HUES48 (cell line): ENCODE data around the gene SMG1.
"Not testable (repeated sequence)": the region's sequence is repeated elsewhere in the genome, so short reads cannot be mapped to it uniquely, and the experiment has no call there.

ENCODE experiments used
- H3K27ac ChIP-seq: one replicate; pipeline ENCODE4 v1.7.0; 2013; ENCODE audit warnings: low read depth, low read length, inconsistent platforms
- H3K27me3 ChIP-seq: 2 replicates; pipeline ENCODE4 v1.6.1; 2013; ENCODE audit warnings: mild to moderate bottlenecking, low read length; ENCODE audit not compliant: control insufficient read depth, insufficient read depth
- H3K36me3 ChIP-seq: 2 replicates; pipeline ENCODE4 v1.6.1; 2013; ENCODE audit warnings: low read length; ENCODE audit not compliant: control insufficient read depth, insufficient read depth
- H3K4me1 ChIP-seq: 2 replicates; pipeline ENCODE4 v1.6.1; 2013; ENCODE audit warnings: mild to moderate bottlenecking, low read length; ENCODE audit not compliant: control insufficient read depth, insufficient read depth
- H3K4me3 ChIP-seq: 2 replicates; pipeline ENCODE4 v1.5.1; 2013; ENCODE audit warnings: mild to moderate bottlenecking, low read depth, low read length
- H3K9ac ChIP-seq: 2 replicates; pipeline ENCODE4 v1.6.1; 2013; ENCODE audit warnings: mild to moderate bottlenecking, low read depth, low read length, moderate library complexity
- H3K9me3 ChIP-seq: 2 replicates; pipeline ENCODE4 v1.6.1; 2013; ENCODE audit warnings: low read length; ENCODE audit not compliant: control insufficient read depth, insufficient read depth

The SMG1 gene

GRCh38 chr16:18932243-18932987, 6.2 kb upstream of the SMG1 start:
- Histone ChIP-seq H3K27me3 (no peaks in the 10 kb centered on the region), H3K9ac (no peak overlapping the region), H3K9me3 (no peaks in the 10 kb centered on the region), H3K27ac (peak overlapping the region; percentile 1), H3K4me3 (no peak overlapping the region), H3K36me3 (no peaks in the 10 kb centered on the region), H3K4me1 (peaks cover 13% of the 10 kb centered on the region)

GRCh38 chr16:18931756-18932155, 5.5 kb upstream of the SMG1 start:
- Histone ChIP-seq H3K4me3 (no peak overlapping the region), H3K4me1 (peaks cover 13% of the 10 kb centered on the region), H3K9me3 (no peaks in the 10 kb centered on the region), H3K36me3 (no peaks in the 10 kb centered on the region), H3K9ac (no peak overlapping the region), H3K27me3 (no peaks in the 10 kb centered on the region), H3K27ac (no peak overlapping the region)

GRCh38 chr16:18930095-18930494, 3.9 kb upstream of the SMG1 start:
- not testable (repeated sequence) for H3K36me3 ChIP-seq, H3K27ac ChIP-seq, H3K27me3 ChIP-seq, H3K9ac ChIP-seq, H3K9me3 ChIP-seq, H3K4me3 ChIP-seq
- H3K4me1 ChIP-seq = peaks cover 13% of the 10 kb centered on the region

GRCh38 chr16:18928073-18928472, 1.9 kb upstream of the SMG1 start:
- H3K4me3 ChIP-seq, H3K9ac ChIP-seq, H3K27ac ChIP-seq, H3K9me3 ChIP-seq, H3K36me3 ChIP-seq, H3K4me1 ChIP-seq, H3K27me3 ChIP-seq: not testable (repeated sequence)

GRCh38 chr16:18925215-18925985, 808 bp downstream of the SMG1 start:
- not testable (repeated sequence) for H3K27me3 ChIP-seq, H3K4me1 ChIP-seq, H3K36me3 ChIP-seq, H3K9me3 ChIP-seq
- Histone ChIP-seq H3K27ac (peak overlapping the region; percentile 98), H3K4me3 (peak overlapping the region; percentile 96), H3K9ac (peak overlapping the region; percentile 81)

GRCh38 chr16:18923935-18924334, 2.3 kb downstream of the SMG1 start:
- H3K4me1 ChIP-seq, H3K9ac ChIP-seq, H3K27me3 ChIP-seq, H3K36me3 ChIP-seq, H3K27ac ChIP-seq, H3K9me3 ChIP-seq: not testable (repeated sequence)
- 0 out of 2 replicates have a peak overlapping the region, but pooled peaks have one; percentile 2 for H3K4me3 ChIP-seq

DNA sequence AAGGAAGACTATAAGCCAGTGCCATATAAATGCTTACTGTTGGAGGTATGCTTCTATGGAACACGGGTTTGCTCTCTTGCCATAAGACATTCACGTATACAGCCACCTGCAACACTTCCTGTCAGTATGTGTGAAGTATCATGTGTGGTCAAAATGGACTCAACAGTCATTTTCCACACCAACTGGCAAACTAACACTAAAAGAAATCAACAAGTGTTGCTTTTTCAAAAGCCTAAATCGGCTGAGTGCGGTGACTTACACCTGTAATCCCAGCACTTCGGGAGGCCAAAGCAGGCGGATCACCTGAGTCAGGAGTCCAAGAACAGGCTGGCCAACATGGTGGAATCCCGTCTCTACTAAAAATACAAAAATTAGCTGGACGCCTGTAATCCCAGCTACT, 3.1 kb downstream of the SMG1 start:
- not testable (repeated sequence) for H3K27ac ChIP-seq, H3K9ac ChIP-seq, H3K4me3 ChIP-seq, H3K36me3 ChIP-seq, H3K4me1 ChIP-seq, H3K27me3 ChIP-seq, H3K9me3 ChIP-seq

DNA sequence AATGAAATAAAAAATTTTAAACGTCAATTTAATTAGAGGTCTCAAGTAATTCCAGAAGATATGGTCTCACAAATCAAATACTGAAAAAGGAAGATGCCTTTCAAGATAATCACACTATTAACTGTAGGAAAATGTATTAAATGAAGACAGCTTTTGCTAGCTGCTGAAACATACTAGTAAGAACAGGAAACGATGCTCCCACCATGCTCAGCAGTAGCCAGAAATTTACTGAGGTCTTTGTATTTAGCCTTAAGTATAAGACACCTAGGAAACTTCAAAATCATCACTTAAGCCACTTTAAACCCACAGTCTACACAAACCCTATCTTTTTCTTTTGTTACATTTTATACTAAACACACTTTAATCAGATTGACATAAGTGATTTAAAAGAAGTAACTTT, 16.6 kb downstream of the SMG1 start:
- H3K4me3 ChIP-seq, H3K36me3 ChIP-seq, H3K27me3 ChIP-seq, H3K4me1 ChIP-seq, H3K9me3 ChIP-seq, H3K9ac ChIP-seq, H3K27ac ChIP-seq: not testable (repeated sequence)

GRCh38 chr16:18908716-18909115, 17.5 kb downstream of the SMG1 start:
- H3K4me1 ChIP-seq, H3K9me3 ChIP-seq, H3K27me3 ChIP-seq, H3K36me3 ChIP-seq, H3K27ac ChIP-seq, H3K4me3 ChIP-seq, H3K9ac ChIP-seq: not testable (repeated sequence)

GRCh38 chr16:18902778-18903177, 23.4 kb downstream of the SMG1 start:
- H3K4me3 ChIP-seq, H3K4me1 ChIP-seq, H3K27me3 ChIP-seq, H3K9me3 ChIP-seq, H3K27ac ChIP-seq, H3K36me3 ChIP-seq, H3K9ac ChIP-seq: not testable (repeated sequence)

DNA sequence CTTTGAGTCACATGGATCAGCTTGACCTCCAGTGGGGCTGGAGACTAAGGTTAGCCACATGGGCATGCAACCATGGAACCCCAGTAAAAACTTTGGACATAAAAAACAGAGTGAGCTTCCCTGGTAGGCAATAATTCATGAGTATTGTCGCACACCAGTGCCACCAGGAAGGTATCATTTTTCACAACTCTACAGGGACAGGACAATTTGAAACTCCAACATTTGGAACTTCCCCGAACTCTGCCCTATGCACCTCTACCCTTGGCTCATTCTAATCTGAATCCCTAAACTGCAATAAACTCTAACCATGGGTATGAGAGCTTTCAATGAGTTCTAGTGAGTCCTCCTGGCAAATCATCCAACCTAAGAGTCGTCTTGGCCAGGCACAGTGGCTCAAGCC, 24.2 kb downstream of the SMG1 start:
- not testable (repeated sequence) for H3K36me3 ChIP-seq, H3K9ac ChIP-seq, H3K4me1 ChIP-seq, H3K9me3 ChIP-seq, H3K27ac ChIP-seq, H3K4me3 ChIP-seq, H3K27me3 ChIP-seq
